ENCODE results near the gene ANGPTL7. TPM values are rescaled to one million over a fixed set of nuclear protein-coding genes. Genes with fewer than 3 reads are reported as not detected.

ANGPTL7 gene
- polyA plus RNA-seq, 1 donor (not counting 4 experiments of a cell fraction or from before 2014, with no cell fraction given), result not detected

- no peaks in the 10 kb centered on the region for H3K9me3 ChIP-seq (ENCODE audit: control insufficient read depth, low read depth, low read length)
- no peak for TF ChIP-seq EZH2 (IDR thresholded peaks at IDR 0.05; ENCODE audit: low read length)
- TF ChIP-seq CTCF (optimal IDR thresholded peaks at IDR 0.05 in 1 of 3, IDR thresholded peaks at IDR 0.05 in 1 of 3, conservative IDR thresholded peaks at IDR 0.05 in 1 of 3; ENCODE audit: extremely low read depth in 1 of 3, insufficient read depth in 2 of 3, low read length in 3 of 3), result no peak
- peaks cover 21 to 37% of the 10 kb centered on the region in 2 experiments for H3K36me3 ChIP-seq (ENCODE audit: control insufficient read depth in 2 of 2, extremely low read depth in 1 of 2, insufficient read depth in 2 of 2, low read length in 2 of 2)
- H2AFZ ChIP-seq (ENCODE audit: control insufficient read depth, low read length), result no peak overlapping the region
- H3K27me3 ChIP-seq (ENCODE audit: control insufficient read depth, extremely low read depth, insufficient read depth, low read length), result no peaks in the 10 kb centered on the region
- H3K9ac ChIP-seq (ENCODE audit: control insufficient read depth, extremely low read depth, insufficient read depth, low read length), result no peak overlapping the region
- DNase-seq (ENCODE audit: low read depth, low spot score), result no peak
- H3K4me1 ChIP-seq (ENCODE audit: control insufficient read depth, extremely low read depth, insufficient read depth, low read length), result no peaks in the 10 kb centered on the region
- no peak overlapping the region for H3K27ac ChIP-seq (ENCODE audit: control insufficient read depth, insufficient read depth, low read length)
- no peaks in the 10 kb centered on the region for H4K20me1 ChIP-seq (ENCODE audit: control insufficient read depth, extremely low read depth, insufficient read depth, low read length)
- no peaks in the 10 kb centered on the region for H3K9me1 ChIP-seq (ENCODE audit: control insufficient read depth, extremely low read depth, insufficient read depth, low read length)
- no peak overlapping the region for H3K4me3 ChIP-seq (ENCODE audit: control insufficient read depth in 2 of 3, extremely low read depth in 1 of 3, insufficient read depth in 2 of 3, low read depth in 1 of 3, low read length in 3 of 3)
- dilution Hi-C loops (cut with MboI; ENCODE audit: extremely low pct_ligation_motif_present, low sequenced_read_pairs), result no loop called here
- FAIRE-seq, result no peak
- no peak overlapping the region for H3K4me2 ChIP-seq (ENCODE audit: control insufficient read depth, extremely low read depth, insufficient read depth, low read depth, low read length)
- no peaks in the 10 kb centered on the region for H3K79me2 ChIP-seq (ENCODE audit: control insufficient read depth, insufficient read depth, low read length)
Measured at GRCh38 chr1:11207898-11208611, 18.9 kb downstream of the ANGPTL7 start.

- DNase-seq (ENCODE audit: low read depth, low spot score), result no peak
- H3K4me1 ChIP-seq (ENCODE audit: control insufficient read depth, extremely low read depth, insufficient read depth, low read length), result no peaks in the 10 kb centered on the region
- no peak overlapping the region for H3K27ac ChIP-seq (ENCODE audit: control insufficient read depth, insufficient read depth, low read length)
- no peak overlapping the region for H3K4me2 ChIP-seq (ENCODE audit: control insufficient read depth, extremely low read depth, insufficient read depth, low read depth, low read length)
- TF ChIP-seq CTCF (optimal IDR thresholded peaks at IDR 0.05 in 1 of 3, IDR thresholded peaks at IDR 0.05 in 1 of 3, conservative IDR thresholded peaks at IDR 0.05 in 1 of 3; ENCODE audit: extremely low read depth in 1 of 3, insufficient read depth in 2 of 3, low read length in 3 of 3) (no peak), EZH2 (IDR thresholded peaks at IDR 0.05; ENCODE audit: low read length) (no peak)
- FAIRE-seq, result no peak
- H3K4me3 ChIP-seq (ENCODE audit: control insufficient read depth in 2 of 3, extremely low read depth in 1 of 3, insufficient read depth in 2 of 3, low read depth in 1 of 3, low read length in 3 of 3), result no peak overlapping the region
- no peak overlapping the region for H3K9ac ChIP-seq (ENCODE audit: control insufficient read depth, extremely low read depth, insufficient read depth, low read length)
- dilution Hi-C loops (cut with MboI; ENCODE audit: extremely low pct_ligation_motif_present, low sequenced_read_pairs), result no loop called here
- H3K36me3 ChIP-seq (ENCODE audit: control insufficient read depth in 2 of 2, extremely low read depth in 1 of 2, insufficient read depth in 2 of 2, low read length in 2 of 2), result peaks cover 26 to 47% of the 10 kb centered on the region in 2 experiments
- H3K9me3 ChIP-seq (ENCODE audit: control insufficient read depth, low read depth, low read length), result no peaks in the 10 kb centered on the region
- no peaks in the 10 kb centered on the region for H3K27me3 ChIP-seq (ENCODE audit: control insufficient read depth, extremely low read depth, insufficient read depth, low read length)
- no peaks in the 10 kb centered on the region for H3K9me1 ChIP-seq (ENCODE audit: control insufficient read depth, extremely low read depth, insufficient read depth, low read length)
- H4K20me1 ChIP-seq (ENCODE audit: control insufficient read depth, extremely low read depth, insufficient read depth, low read length), result no peaks in the 10 kb centered on the region
- no peak overlapping the region for H2AFZ ChIP-seq (ENCODE audit: control insufficient read depth, low read length)
- H3K79me2 ChIP-seq (ENCODE audit: control insufficient read depth, insufficient read depth, low read length), result no peaks in the 10 kb centered on the region
Measured at GRCh38 chr1:11211461-11211860, 22.3 kb downstream of the ANGPTL7 start.
